ENCODE measurements around the gene LSG1. TPM values are rescaled to one million over a fixed set of nuclear protein-coding genes. Genes with fewer than 3 reads are reported as not detected.

The LSG1 gene
- total RNA-seq, 1 donor = 56.6 TPM

GRCh38 chr3:194688200-194688740 lies 16.3 kb upstream of the LSG1 start:
- H3K4me3 ChIP-seq (ENCODE audit: low read depth, low read length) = peak overlapping the region; percentile 87

GRCh38 chr3:194687638-194688199 lies 15.7 kb upstream of the LSG1 start:
- DNase-seq (ENCODE audit: low read depth) = peak; percentile 78
- peak; percentile 32 for TF ChIP-seq CTCF (IDR thresholded peaks at IDR 0.05; ENCODE audit: insufficient read depth, low read depth, low read length)
- peak overlapping the region; percentile 87 for H3K4me3 ChIP-seq (ENCODE audit: low read depth, low read length)

More at GRCh38 chr3:194688200-194688740, 16.3 kb upstream of the LSG1 start:
- DNase-seq (ENCODE audit: low read depth) = peak; percentile 59
- no peak for TF ChIP-seq CTCF (IDR thresholded peaks at IDR 0.05; ENCODE audit: insufficient read depth, low read depth, low read length)

- DNase-seq (ENCODE audit: low read depth) = peak; percentile 55
- no peak for TF ChIP-seq CTCF (IDR thresholded peaks at IDR 0.05; ENCODE audit: insufficient read depth, low read depth, low read length)
- peak overlapping the region; percentile 87 for H3K4me3 ChIP-seq (ENCODE audit: low read depth, low read length)
Observed at GRCh38 chr3:194686816-194687637, 15.0 kb upstream of the LSG1 start.

- DNase-seq (ENCODE audit: low read depth) = no peak
- H3K4me3 ChIP-seq (ENCODE audit: low read depth, low read length) = peak overlapping the region; percentile 87
- TF ChIP-seq CTCF (IDR thresholded peaks at IDR 0.05; ENCODE audit: insufficient read depth, low read depth, low read length) = no peak
Observed at GRCh38 chr3:194686414-194686815, 14.4 kb upstream of the LSG1 start.

GRCh38 chr3:194685718-194686413 lies 13.9 kb upstream of the LSG1 start, which contains the start of gene FAM43A:
TSS of gene FAM43A (plus strand) at chr3:194685883. CDS start at chr3:194686827, 944 bp downstream.
- peak; percentile 97 for DNase-seq (ENCODE audit: low read depth)
- no peak for TF ChIP-seq CTCF (IDR thresholded peaks at IDR 0.05; ENCODE audit: insufficient read depth, low read depth, low read length)
- H3K4me3 ChIP-seq (ENCODE audit: low read depth, low read length) = peak within 1 kb of the TSS; percentile 87

- H3K4me3 ChIP-seq (ENCODE audit: low read depth, low read length) = peak overlapping the region; percentile 87
- no peak for TF ChIP-seq CTCF (IDR thresholded peaks at IDR 0.05; ENCODE audit: insufficient read depth, low read depth, low read length)
- no peak for DNase-seq (ENCODE audit: low read depth)
Observed at GRCh38 chr3:194685065-194685717, 13.2 kb upstream of the LSG1 start.

Data from fibroblast of villous mesenchyme (primary cell).